KOPT-K1 (cell line): ENCODE measurements around the gene CADM1.

Experiments
- H3K27ac ChIP-seq: fragments of 200-600 bp; sonication (generic); 2 replicates; pipeline ENCODE4 v1.5.1; 2016; ENCODE audit warnings: antibody characterized with exemption, mild to moderate bottlenecking, low read depth, low read length; ENCODE audit not compliant: poor library complexity, severe bottlenecking
- H3K36me3 ChIP-seq: fragments of 200-600 bp; sonication (generic); 2 replicates; pipeline ENCODE4 v1.5.1; 2017; ENCODE audit warnings: antibody characterized with exemption, mild to moderate bottlenecking, low read length, moderate library complexity; ENCODE audit not compliant: insufficient read depth
- H3K9me3 ChIP-seq: fragments of 200-600 bp; sonication (generic); 2 replicates; pipeline ENCODE4 v1.5.1; 2017; ENCODE audit warnings: antibody characterized with exemption, low read length, mild to moderate bottlenecking; ENCODE audit not compliant: insufficient read depth, poor library complexity, severe bottlenecking

Gene CADM1

GRCh38 chr11:115185931-115186330, 318.3 kb downstream of the CADM1 start:
- Histone ChIP-seq H3K27ac (no peak overlapping the region), H3K9me3 (no peaks in the 10 kb centered on the region), H3K36me3 (no peaks in the 10 kb centered on the region)

GRCh38 chr11:115185507-115185906, 318.7 kb downstream of the CADM1 start:
- Histone ChIP-seq H3K9me3 (no peaks in the 10 kb centered on the region), H3K27ac (no peak overlapping the region), H3K36me3 (no peaks in the 10 kb centered on the region)

GRCh38 chr11:115184901-115185300, 319.3 kb downstream of the CADM1 start:
- no peaks in the 10 kb centered on the region for H3K36me3 ChIP-seq

GRCh38 chr11:115183830-115184229, 320.4 kb downstream of the CADM1 start:
- no peaks in the 10 kb centered on the region for H3K36me3 ChIP-seq
- H3K9me3 ChIP-seq, result no peaks in the 10 kb centered on the region
- H3K27ac ChIP-seq, result no peak overlapping the region

More at GRCh38 chr11:115184901-115185300, 319.3 kb downstream of the CADM1 start:
- Histone ChIP-seq H3K27ac (no peak overlapping the region), H3K9me3 (no peaks in the 10 kb centered on the region)

- Histone ChIP-seq H3K27ac (no peak overlapping the region), H3K9me3 (no peaks in the 10 kb centered on the region), H3K36me3 (no peaks in the 10 kb centered on the region)
Measured at GRCh38 chr11:115183136-115183535, 321.1 kb downstream of the CADM1 start.

- no peak overlapping the region for H3K27ac ChIP-seq
- H3K36me3 ChIP-seq, result no peaks in the 10 kb centered on the region
- no peaks in the 10 kb centered on the region for H3K9me3 ChIP-seq
Measured at GRCh38 chr11:115182282-115182955, 321.8 kb downstream of the CADM1 start.

- H3K27ac ChIP-seq, result no peak overlapping the region
- H3K9me3 ChIP-seq, result no peaks in the 10 kb centered on the region
- H3K36me3 ChIP-seq, result no peaks in the 10 kb centered on the region
Measured at GRCh38 chr11:115181538-115181937, 322.7 kb downstream of the CADM1 start.

GRCh38 chr11:115180272-115180671, 323.9 kb downstream of the CADM1 start:
- no peaks in the 10 kb centered on the region for H3K36me3 ChIP-seq

GRCh38 chr11:115179636-115180035, 324.6 kb downstream of the CADM1 start:
- Histone ChIP-seq H3K36me3 (no peaks in the 10 kb centered on the region), H3K9me3 (no peaks in the 10 kb centered on the region), H3K27ac (no peak overlapping the region)

More at GRCh38 chr11:115180272-115180671, 323.9 kb downstream of the CADM1 start:
- H3K27ac ChIP-seq, result no peak overlapping the region
- no peaks in the 10 kb centered on the region for H3K9me3 ChIP-seq

GRCh38 chr11:115178705-115179104, 325.5 kb downstream of the CADM1 start:
- H3K9me3 ChIP-seq, result no peaks in the 10 kb centered on the region

GRCh38 chr11:115173136-115173535, 331.1 kb downstream of the CADM1 start:
- Histone ChIP-seq H3K27ac (no peak overlapping the region), H3K36me3 (no peaks in the 10 kb centered on the region), H3K9me3 (no peaks in the 10 kb centered on the region)

More at GRCh38 chr11:115178705-115179104, 325.5 kb downstream of the CADM1 start:
- H3K36me3 ChIP-seq, result no peaks in the 10 kb centered on the region
- H3K27ac ChIP-seq, result no peak overlapping the region

- H3K36me3 ChIP-seq, result no peaks in the 10 kb centered on the region
- no peaks in the 10 kb centered on the region for H3K9me3 ChIP-seq
- H3K27ac ChIP-seq, result no peak overlapping the region
Measured at GRCh38 chr11:115170133-115170815, 333.9 kb downstream of the CADM1 start.

- no peak overlapping the region for H3K27ac ChIP-seq
- H3K9me3 ChIP-seq, result no peaks in the 10 kb centered on the region
- H3K36me3 ChIP-seq, result no peaks in the 10 kb centered on the region
Measured at GRCh38 chr11:115169251-115169650, 335.0 kb downstream of the CADM1 start.

GRCh38 chr11:115168686-115169085, 335.5 kb downstream of the CADM1 start:
- no peaks in the 10 kb centered on the region for H3K9me3 ChIP-seq
- H3K27ac ChIP-seq, result no peak overlapping the region
- H3K36me3 ChIP-seq, result no peaks in the 10 kb centered on the region

- Histone ChIP-seq H3K9me3 (no peaks in the 10 kb centered on the region), H3K36me3 (no peaks in the 10 kb centered on the region), H3K27ac (no peak overlapping the region)
Measured at GRCh38 chr11:115168229-115168671, 336.0 kb downstream of the CADM1 start.

GRCh38 chr11:115167456-115167855, 336.8 kb downstream of the CADM1 start:
- H3K9me3 ChIP-seq, result no peaks in the 10 kb centered on the region
- H3K36me3 ChIP-seq, result no peaks in the 10 kb centered on the region
- H3K27ac ChIP-seq, result no peak overlapping the region
